NCI-H446 (cell line): Measurements from ENCODE around the gene ALDH1A1.
A peak's percentile ranks its signal among the peaks of the same experiment; 100 is the strongest.
"Not testable (repeated sequence)": the region's sequence is repeated elsewhere in the genome, so short reads cannot be mapped to it uniquely, and the experiment has no call there.

Experiments used
- DNase-seq, 2 experiments: peaks; one replicate each; lab custom pipeline; 2025; lab: John Stamatoyannopoulos, UW

The ALDH1A1 gene

DNA sequence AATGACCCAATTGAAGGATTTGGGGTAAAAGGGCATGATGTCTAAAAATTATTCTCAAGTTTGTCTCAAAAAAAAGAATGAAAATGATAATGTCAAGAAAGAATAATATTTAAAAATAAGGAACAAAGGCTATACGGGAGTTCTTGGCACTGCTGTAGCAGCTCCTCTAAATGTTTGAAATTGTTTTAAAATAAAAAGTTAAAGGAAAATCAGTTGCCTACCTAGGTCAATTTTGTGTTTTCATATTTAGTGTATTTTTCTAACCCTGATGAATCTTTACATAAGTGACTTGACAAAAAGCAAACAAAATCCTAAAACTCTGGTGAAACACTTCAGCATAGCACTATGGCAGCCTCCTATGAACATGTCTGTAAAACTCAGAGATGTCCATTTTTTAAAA, 56.4 kb downstream of the ALDH1A1 start:
- DNase-seq: no peak

DNA sequence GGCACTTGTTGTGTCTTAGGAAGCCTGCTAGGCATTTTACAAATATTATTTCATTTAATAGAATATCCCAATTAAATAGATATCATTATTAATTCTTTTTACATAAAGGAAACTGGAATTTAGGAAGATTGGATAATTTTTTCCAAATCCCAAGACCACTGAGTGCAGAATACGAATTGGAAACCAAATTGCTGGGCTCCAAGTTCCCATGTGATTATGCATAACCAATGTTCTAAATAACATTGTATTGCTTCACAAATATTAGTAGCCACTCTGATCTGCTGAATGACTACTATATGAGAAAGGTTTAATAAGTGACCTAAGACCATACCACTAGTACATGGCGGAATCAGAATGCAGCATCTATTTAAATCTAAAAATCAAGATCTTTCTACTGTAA, 57.7 kb downstream of the ALDH1A1 start:
- DNase-seq: no peak

DNA sequence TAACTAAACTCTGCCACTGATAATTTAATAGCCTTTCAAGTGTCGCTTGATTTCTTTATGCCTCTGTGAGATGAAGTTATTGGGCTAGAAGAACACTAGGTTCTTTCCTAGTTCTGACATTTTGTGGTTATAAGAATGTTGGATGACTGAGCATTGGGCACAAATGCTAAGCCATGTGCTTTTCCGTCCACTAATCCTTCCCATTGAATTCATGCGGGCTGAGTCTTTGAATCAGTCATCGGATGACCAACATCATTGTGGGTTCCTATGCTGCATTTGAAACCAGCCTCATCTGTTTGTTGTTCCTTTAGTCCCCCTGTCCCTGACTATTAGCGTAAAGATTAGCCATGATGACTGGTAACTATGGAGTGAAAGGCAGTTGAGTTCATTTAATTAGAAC, 58.5 kb downstream of the ALDH1A1 start:
- DNase-seq: no peak

DNA sequence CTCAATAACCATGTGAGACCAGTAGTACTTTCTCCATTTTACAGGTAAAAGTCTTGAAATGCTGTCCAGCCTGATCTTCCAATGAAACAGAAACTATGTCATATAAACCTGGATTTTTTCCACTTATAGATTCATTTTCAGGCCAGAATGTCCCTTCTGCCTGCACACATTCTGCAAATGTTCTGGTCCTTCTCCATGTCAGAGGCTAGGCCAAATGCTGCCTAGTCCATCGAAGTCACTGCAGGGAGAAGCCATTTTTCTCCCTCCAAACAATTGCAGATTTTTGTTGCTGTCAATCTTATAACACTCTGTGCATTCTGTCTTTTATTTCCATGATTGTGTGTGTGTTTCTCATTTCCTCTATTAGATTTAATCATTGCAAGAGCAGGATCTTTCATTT, 59.4 kb downstream of the ALDH1A1 start:
- no peak for DNase-seq

- no peak for DNase-seq
These were observed 61.8 kb downstream of the ALDH1A1 start for GRCh38 chr9:72891043-72891442.

DNA sequence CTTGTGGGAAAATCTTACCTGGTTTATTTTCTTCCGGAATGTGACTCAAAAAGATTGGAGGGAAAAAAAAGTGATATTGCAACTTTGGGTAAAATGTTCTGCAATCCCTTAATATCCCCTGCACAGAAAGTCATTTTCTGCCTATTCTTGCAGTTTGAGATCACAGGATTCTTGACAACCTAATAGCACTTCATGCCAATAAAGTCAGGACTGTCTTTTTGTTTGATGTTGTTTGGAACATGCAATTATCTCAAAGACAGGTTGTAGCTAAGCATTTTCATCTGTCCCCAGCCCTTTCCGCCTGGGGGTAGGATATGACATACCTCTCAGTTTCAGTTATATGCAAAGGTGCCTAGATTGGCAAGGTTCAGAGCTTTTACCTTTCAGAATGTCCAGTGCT, 63.9 kb downstream of the ALDH1A1 start:
- no peak for DNase-seq

DNA sequence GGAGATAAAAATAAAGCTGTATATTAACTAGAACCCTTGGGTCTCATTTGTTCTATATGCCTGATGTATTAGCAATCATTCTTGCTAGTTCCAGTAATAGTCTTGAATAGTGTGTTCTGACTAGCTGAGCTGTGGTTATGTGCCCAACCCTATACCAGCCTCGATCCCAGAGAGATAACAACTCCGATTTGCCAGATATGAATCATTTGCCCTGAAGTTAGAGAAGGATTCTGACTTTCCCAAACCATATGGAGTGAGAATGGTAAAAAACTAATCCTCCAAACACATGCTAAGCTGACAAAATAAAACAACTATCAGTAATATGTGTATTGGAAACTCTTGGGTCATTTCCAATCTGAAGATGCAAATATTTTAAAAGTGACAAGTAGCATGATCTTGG, 64.8 kb downstream of the ALDH1A1 start:
- DNase-seq: no peak

- DNase-seq: no peak
These were observed 66.5 kb downstream of the ALDH1A1 start for GRCh38 chr9:72886386-72886785.

DNA sequence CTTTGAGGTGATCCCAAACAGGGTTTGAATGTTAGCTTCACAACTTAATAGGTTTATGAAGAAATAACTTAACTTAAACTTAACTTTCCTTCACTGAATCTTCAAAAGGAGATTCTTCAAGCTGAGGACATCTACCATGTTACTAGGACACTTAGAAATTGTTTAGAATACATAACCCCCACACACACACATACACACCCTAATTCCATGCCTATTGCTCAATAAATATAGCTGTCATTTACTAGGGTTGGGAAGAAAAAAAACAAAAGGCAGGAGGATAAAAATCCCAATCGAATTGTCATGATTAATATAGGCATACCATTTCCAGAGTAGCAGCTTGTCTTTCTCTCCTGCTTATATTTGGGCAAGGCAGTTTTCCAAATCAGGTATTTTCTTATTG, 68.3 kb downstream of the ALDH1A1 start:
- DNase-seq: no peak

GRCh38 chr9:72883875-72884274, 69.0 kb downstream of the ALDH1A1 start:
- no peak for DNase-seq

- no peak for DNase-seq
These were observed 70.6 kb downstream of the ALDH1A1 start for GRCh38 chr9:72882117-72882775.

DNA sequence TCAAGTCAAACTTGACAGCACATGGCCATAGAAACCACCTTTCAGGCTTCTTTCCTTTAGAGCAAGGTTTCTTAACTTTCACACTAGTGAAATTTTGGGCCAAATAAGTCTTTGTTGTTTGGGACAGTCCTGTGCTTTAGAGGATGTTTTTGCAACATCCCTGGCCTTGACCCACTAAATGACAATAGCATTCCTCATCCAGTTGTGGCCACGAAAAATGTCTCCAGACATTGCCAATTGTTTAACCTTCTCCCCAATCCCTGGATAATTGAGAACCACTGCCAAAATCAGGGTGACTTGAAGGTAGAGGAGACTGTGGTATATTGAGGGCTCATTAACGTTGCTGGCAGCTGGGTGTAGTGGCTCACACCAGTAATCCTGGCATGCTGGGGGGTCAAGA, 72.0 kb downstream of the ALDH1A1 start:
- DNase-seq: no peak

DNA sequence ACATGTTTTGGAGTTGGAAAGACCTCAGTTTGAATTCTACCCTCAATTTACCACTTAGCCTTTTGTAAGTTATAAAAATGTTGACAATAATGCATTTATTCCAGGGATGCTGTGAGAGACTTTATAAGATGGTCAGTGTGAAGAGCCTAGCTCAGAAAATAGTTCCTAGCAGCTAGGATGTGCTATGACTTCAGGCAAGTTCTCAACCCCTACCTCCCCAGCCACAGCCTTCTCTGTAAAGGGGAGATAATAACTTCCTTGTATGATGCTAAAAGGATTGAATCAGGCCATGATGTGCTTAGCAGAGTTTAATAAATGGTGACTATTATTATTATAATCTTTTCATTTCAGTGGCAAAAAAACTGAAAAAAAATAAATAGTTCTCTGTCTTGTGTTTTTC, 77.6 kb downstream of the ALDH1A1 start:
- no peak for DNase-seq

DNA sequence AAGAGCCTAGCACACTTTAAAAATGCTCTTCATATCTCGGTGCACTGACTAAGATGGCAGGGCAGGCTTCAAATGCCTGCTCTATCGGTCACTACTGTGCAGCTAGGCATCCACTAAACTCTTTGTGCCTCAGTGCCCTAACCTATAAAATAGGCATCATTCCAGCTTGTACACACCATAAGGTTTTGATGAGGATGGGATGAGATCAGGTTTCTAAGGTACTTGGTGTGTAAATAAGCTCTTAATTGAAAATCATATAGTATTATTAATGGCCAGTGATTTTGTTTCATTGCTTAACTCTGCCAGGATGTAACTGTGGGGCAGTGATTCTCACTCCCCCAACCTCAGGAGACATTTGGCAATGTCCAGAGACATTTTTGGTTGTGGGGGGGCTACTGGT, 78.5 kb downstream of the ALDH1A1 start:
- DNase-seq: no peak

DNA sequence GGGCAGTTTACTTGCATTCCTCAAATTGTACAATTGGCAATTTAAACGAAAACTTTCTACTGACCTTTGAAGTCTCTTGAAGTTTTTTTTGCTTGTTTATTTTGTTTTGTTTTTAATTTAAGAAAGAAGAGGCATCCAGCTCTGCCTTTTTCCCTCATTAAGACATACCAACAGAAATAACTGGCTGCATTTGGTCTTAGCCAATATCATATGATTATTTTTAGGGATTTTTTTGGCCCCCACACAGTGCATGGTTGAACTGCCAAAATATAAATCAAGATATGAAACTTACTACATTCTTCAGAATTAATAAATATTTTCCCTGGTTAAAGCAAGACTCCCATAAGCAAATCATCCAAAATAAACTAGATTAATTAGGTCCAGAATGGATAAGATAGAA, 79.4 kb downstream of the ALDH1A1 start:
- no peak for DNase-seq

GRCh38 chr9:72872718-72873117, 80.1 kb downstream of the ALDH1A1 start:
- no peak for DNase-seq

- peak in 1 of 2 experiments; percentile 1 for DNase-seq
These were observed 81.2 kb downstream of the ALDH1A1 start for GRCh38 chr9:72871685-72872084.

DNA sequence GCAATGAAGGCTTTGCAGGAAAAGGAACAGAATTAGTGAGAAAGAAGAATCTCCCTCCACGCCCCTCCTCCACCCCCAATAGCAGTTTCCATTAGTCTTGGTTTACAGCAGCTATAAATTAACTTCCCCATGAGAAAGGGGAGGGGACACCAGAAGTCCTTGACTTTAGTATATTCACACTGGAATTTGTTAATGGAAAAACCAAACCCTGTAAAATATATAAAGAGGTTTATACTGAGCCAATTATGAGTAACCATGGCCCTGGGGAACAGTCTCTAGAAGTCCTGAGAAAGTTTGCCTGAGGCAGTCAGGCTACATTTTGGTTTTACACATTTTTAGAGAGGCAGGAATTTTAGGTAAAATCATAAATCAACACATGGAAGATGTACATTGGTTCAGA, 88.5 kb downstream of the ALDH1A1 start:
- no peak for DNase-seq

DNA sequence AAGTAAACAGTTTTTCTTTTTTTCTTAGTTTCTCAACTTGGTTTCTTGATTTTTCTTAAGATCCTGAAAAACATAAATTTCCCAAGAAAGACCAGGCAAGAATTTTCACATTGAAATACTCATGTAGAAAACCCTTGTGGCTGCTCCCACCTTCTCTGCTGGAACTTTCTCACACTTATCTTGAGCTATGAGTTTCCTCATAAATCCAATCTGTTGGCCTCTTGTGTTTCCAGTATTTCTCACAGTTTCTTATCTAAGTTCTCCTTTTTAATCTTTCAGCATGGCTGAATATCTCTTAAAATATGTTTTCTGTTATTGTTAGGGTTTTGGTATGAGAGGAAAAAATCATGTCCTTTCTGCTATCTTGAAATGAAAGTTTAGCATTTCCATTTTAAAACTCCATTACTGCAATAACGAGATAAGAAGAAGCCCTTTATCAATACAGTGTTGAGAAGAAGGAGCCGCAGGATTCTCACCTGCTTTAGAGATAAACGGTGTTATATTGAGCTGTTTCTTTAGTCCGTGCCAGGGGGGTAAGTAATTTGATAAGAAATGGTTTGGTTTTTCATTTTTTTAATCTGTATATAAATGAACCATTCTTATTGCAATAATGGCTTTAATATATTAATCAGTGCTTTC, 89.3 kb downstream of the ALDH1A1 start:
- no peak for DNase-seq

- DNase-seq: not testable (repeated sequence)
These were observed 90.1 kb downstream of the ALDH1A1 start for GRCh38 chr9:72862788-72863187.

DNA sequence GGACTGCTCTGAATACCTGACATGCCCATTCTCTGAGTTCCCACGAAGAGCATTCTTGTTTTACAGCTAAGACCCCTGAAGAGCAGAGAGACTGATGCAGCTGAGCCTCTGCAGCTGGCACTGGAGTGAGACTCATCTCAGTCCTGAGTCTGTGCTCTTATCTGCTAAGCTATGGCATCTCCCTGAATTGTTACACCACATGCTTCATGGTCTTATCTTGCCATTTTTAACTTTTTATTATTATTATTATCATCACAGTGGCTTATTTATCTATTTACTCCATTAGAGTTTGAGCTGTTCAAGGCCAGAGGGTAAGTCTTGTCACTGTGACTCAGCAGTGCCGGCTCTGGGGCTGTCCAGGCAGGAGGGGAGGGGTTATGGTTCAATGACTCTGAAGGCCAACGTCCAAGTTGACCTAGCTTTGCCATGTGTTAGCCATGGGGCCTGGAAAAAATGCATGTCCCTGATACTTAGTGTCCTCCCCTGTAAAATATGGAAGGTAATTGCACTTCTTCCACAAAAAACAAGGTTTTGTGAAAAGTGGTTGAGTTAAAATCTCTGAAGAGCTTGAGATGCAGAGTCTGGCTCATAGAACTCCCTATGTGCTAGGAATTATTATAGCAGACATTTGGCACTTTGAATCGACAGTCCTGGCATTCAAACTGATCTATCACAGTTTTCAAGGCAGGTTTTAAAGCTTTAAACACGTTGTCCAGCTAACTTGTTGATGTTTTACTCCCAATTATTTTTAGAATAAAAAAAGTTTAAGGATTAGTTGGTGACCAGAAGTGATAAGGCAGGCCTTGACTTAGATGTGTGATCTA, 94.6 kb downstream of the ALDH1A1 start:
- no peak for DNase-seq

DNA sequence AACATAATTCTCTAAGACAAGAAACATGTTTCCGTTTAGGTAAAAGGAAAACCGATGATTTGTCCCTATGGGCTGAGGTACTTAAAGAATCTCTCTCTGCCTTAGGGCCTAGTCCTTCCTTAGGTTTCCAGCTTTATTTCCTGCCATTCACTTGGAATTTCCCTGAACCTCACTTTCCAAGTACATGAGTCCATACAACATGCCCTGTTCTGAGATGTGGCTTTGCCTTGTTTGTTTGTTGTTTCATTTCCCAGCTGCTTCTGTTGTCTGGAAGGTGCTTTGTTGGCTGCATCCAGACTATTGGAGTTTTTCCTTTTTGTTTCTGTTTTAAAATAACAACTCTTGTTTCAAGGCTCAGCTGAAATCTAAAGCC, 95.2 kb downstream of the ALDH1A1 start:
- DNase-seq: no peak

DNA sequence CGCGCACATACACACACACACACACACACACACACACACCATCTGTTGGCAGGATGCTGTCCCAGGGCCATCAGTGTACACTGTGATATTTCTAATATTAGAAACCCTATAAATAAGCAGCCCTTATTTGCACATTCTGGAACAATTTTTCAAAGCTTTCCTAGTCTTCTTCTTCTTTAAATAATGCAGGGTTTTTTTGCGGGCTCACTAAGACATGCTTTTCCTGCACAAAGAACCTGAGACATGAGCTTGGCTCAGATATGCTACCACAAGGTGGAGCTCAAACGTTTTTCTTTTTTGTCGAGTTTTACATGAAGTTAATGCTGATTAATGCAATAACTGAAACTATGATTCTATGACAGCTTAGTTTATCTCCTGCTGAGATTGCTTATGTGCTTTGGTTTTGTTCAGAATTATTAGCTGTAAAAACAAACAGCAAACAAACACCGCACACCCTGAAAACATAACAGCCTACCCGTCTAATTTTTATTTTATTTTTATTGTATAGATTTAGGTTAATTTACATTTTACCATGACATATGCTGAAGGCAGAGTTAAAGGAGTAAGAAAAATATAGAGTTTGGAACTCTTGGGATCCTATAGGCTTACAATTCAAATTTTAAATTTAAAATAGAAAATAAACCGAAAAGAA, 95.8 kb downstream of the ALDH1A1 start:
- DNase-seq: peak in 1 of 2 experiments; percentile 7
